IMR-90 (cell line): Measurements from ENCODE around the gene ETNK1.

Experiments used
- BHLHE40 ChIP-seq: fragments of 150-350 bp; IDR thresholded peaks from 2 replicates; pipeline ENCODE4 v1.6.1; 2016; ENCODE audit warnings: mild to moderate bottlenecking, low read depth, low read length
- CHD1 ChIP-seq: IDR thresholded peaks from 2 replicates; pipeline ENCODE4 v1.6.1; 2012; ENCODE audit warnings: low read depth, low read length, improper control_type of control experiment
- CTCF ChIP-seq: conservative IDR thresholded peaks from 2 replicates; pipeline ENCODE4 v1.5.1; 2012; ENCODE audit warnings: mild to moderate bottlenecking, low read depth, low read length, improper control_type of control experiment
- MAFK ChIP-seq: IDR thresholded peaks from 2 replicates; pipeline ENCODE4 v1.6.1; 2012; ENCODE audit warnings: low read depth, low read length, improper control_type of control experiment
- POLR2A ChIP-seq: IDR thresholded peaks from 2 replicates; pipeline ENCODE4 v1.6.1; 2012; ENCODE audit warnings: mild to moderate bottlenecking, low read depth, low read length
- RCOR1 ChIP-seq: IDR thresholded peaks from 2 replicates; pipeline ENCODE4 v1.6.1; 2012; ENCODE audit warnings: mild to moderate bottlenecking, low read length, improper control_type of control experiment; ENCODE audit not compliant: insufficient replicate concordance
- SMC3 ChIP-seq: fragments of 150-350 bp; IDR thresholded peaks from 2 replicates; pipeline ENCODE4 v1.6.1; 2016; ENCODE audit warnings: low read depth, mild to moderate bottlenecking, antibody characterized with exemption, low read length, moderate library complexity
- TF ChIP-seq, protein P1 (sequence below): fragments of 150-350 bp; IDR thresholded peaks from 2 replicates; pipeline ENCODE4 v1.6.1; 2017; ENCODE audit warnings: mild to moderate bottlenecking, antibody characterized with exemption, low read length, low read depth
- TF ChIP-seq, protein P2 (sequence below): fragments of 150-350 bp; IDR thresholded peaks from 2 replicates; pipeline ENCODE4 v1.6.1; 2016; ENCODE audit warnings: low read depth, mild to moderate bottlenecking, low read length, moderate library complexity, borderline replicate concordance

- no peak for TF ChIP-seq CTCF
- no peak for TF ChIP-seq RCOR1
- TF ChIP-seq POLR2A, result no peak
- TF ChIP-seq BHLHE40, result no peak
- TF ChIP-seq, protein P1, sequence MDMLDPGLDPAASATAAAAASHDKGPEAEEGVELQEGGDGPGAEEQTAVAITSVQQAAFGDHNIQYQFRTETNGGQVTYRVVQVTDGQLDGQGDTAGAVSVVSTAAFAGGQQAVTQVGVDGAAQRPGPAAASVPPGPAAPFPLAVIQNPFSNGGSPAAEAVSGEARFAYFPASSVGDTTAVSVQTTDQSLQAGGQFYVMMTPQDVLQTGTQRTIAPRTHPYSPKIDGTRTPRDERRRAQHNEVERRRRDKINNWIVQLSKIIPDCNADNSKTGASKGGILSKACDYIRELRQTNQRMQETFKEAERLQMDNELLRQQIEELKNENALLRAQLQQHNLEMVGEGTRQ, result no peak
- TF ChIP-seq, protein P2, sequence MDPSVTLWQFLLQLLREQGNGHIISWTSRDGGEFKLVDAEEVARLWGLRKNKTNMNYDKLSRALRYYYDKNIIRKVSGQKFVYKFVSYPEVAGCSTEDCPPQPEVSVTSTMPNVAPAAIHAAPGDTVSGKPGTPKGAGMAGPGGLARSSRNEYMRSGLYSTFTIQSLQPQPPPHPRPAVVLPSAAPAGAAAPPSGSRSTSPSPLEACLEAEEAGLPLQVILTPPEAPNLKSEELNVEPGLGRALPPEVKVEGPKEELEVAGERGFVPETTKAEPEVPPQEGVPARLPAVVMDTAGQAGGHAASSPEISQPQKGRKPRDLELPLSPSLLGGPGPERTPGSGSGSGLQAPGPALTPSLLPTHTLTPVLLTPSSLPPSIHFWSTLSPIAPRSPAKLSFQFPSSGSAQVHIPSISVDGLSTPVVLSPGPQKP, result no peak
- TF ChIP-seq MAFK, result peak; percentile 38; the same call in 1 of the 2 replicates
- no peak for TF ChIP-seq SMC3
- no peak for TF ChIP-seq CHD1
These were observed 15.9 kb downstream of the ETNK1 start for GRCh38 chr12:22640851-22641250.
